ENCODE results near the gene NECTIN4.
"Not testable (repeated sequence)": the region's sequence is repeated elsewhere in the genome, so short reads cannot be mapped to it uniquely, and the experiment has no call there.

Gene NECTIN4

DNA sequence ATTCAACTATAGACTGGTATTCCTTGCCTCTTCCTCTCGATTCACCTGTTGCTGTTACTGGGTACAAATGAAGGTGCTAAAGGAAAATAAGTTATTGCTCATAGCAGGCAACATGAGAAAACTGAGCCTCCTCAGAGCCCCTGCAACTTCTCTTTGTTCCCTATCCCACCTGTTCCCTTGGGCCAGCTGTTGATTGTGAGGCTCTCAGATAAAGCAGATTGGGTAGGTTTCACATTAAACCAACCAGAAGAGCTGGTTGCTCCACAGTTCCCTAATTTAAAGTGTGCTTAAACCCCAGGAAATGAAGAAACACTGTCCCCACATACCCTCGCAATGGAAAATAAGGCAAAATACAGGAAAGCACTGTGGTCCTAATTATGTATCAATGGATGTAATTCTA, 38.3 kb upstream of the NECTIN4 start:
- Histone ChIP-seq H3K9ac (ENCODE audit: low read length in 5 of 5) (peak overlapping the region in 1 of 5 donors; percentile 32), H3K36me3 (ENCODE audit: control insufficient read depth in 5 of 5, insufficient read depth in 5 of 5, low read length in 5 of 5) (peaks cover 21 to 68% (median 52%) of the 10 kb centered on the region in 5 donors), H3K27ac (ENCODE audit: low read depth, low read length) (peak overlapping the region; percentile 0), H3K4me1 (ENCODE audit: control insufficient read depth in 5 of 5, insufficient read depth in 5 of 5, low read length in 5 of 5) (peaks cover 4 to 44% (median 39%) of the 10 kb centered on the region in 5 donors), H3K4me3 (ENCODE audit: low read depth in 1 of 5, low read length in 5 of 5) (no peak overlapping the region), H3K9me3 (ENCODE audit: control insufficient read depth in 5 of 5, low read length in 5 of 5) (no peaks in the 10 kb centered on the region), H3K27me3 (ENCODE audit: control insufficient read depth in 5 of 5, insufficient read depth in 4 of 5, low read length in 5 of 5) (no peaks in the 10 kb centered on the region)

DNA sequence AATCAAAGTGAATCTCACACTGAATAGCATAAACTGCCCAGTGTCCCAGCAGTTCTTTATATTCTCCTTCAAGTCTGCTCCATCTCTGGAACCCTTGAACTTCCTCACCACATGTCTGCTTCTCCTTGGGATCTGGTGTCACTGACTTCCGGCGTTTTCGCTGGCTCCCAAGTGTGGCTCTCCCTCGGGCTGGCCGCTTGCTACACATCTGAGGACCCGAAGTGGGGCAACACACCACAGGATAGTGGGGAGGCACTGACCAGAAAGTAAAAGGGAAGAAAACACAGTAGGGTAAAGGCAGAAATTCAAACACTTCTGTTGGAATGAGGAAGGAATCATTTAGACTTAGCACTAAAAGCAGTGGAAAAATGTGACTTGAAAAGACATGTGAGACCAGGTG, 33.6 kb upstream of the NECTIN4 start:
- H3K9me3 ChIP-seq (ENCODE audit: control insufficient read depth in 5 of 5, low read length in 5 of 5): no peaks in the 10 kb centered on the region
- H3K9ac ChIP-seq (ENCODE audit: low read length in 5 of 5): no peak overlapping the region
- H3K4me1 ChIP-seq (ENCODE audit: control insufficient read depth in 5 of 5, insufficient read depth in 5 of 5, low read length in 5 of 5): peaks cover 12 to 44% (median 35%) of the 10 kb centered on the region in 5 donors
- H3K4me3 ChIP-seq (ENCODE audit: low read depth in 1 of 5, low read length in 5 of 5): no peak overlapping the region
- no peak overlapping the region for H3K27ac ChIP-seq (ENCODE audit: low read depth, low read length)
- H3K27me3 ChIP-seq (ENCODE audit: control insufficient read depth in 5 of 5, insufficient read depth in 4 of 5, low read length in 5 of 5): no peaks in the 10 kb centered on the region
- peaks cover 27 to 77% (median 62%) of the 10 kb centered on the region in 5 donors for H3K36me3 ChIP-seq (ENCODE audit: control insufficient read depth in 5 of 5, insufficient read depth in 5 of 5, low read length in 5 of 5)

DNA sequence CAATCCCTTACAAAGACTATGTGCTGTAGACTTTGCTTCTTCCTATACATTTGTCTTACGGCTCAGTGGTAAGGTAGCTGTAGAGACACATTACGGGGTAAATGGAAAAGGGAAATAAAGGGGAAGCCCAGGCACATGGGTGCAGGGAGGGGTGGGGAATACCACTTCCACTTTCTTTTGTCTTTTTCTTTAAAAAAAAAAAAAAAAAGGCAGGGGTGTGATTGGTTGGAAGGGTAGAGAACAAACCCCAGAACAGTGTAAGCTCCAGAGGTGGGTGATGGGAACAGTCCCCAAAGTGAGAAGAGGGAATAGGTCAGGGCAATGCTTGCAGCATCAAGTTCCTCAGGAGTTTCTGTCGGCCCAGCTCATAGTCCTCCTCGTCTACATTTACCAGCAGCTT, 32.5 kb upstream of the NECTIN4 start:
- H3K27ac ChIP-seq (ENCODE audit: low read depth, low read length): peak overlapping the region; percentile 99
- H3K9me3 ChIP-seq (ENCODE audit: control insufficient read depth in 5 of 5, low read length in 5 of 5): no peaks in the 10 kb centered on the region
- H3K27me3 ChIP-seq (ENCODE audit: control insufficient read depth in 5 of 5, insufficient read depth in 4 of 5, low read length in 5 of 5): no peaks in the 10 kb centered on the region
- peaks cover 12 to 47% (median 36%) of the 10 kb centered on the region in 5 donors for H3K4me1 ChIP-seq (ENCODE audit: control insufficient read depth in 5 of 5, insufficient read depth in 5 of 5, low read length in 5 of 5)
- H3K4me3 ChIP-seq (ENCODE audit: low read depth in 1 of 5, low read length in 5 of 5): no peak overlapping the region
- H3K9ac ChIP-seq (ENCODE audit: low read length in 5 of 5): peak overlapping the region in 1 of 5 donors; percentile 45
- peaks cover 17 to 65% (median 55%) of the 10 kb centered on the region in 5 donors for H3K36me3 ChIP-seq (ENCODE audit: control insufficient read depth in 5 of 5, insufficient read depth in 5 of 5, low read length in 5 of 5)

DNA sequence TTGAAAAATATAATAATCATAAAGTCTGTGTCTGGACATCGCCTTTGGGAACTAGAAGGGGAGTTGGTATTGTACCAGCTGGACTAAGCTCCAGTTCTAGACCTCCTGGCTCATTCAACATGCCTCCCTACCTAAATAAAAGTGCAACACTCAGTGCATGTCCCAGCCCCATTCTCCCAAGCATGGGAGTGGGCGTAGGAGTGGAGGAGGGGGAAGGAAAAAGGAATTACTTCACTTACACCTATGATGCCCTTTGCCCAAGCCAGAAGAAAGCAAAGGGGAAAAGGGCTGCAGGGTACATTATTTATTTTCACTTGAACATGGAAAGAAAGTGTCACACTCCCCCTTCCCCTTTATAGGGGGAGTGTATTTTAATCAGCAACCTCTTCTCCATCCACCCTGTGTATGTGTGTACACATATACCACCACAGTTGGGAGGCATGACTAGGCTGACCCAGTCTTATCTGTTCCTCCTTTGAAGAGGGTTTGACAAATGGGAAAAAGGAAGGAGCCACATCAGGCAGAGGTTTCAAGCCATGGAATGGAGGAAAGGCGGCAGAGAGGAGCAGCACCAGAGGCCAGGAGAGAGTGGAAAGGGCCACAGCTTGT, 31.8 kb upstream of the NECTIN4 start:
- Histone ChIP-seq H3K4me1 (ENCODE audit: control insufficient read depth in 5 of 5, insufficient read depth in 5 of 5, low read length in 5 of 5) (peaks cover 12 to 54% (median 42%) of the 10 kb centered on the region in 5 donors), H3K27ac (ENCODE audit: low read depth, low read length) (peak overlapping the region; percentile 99), H3K27me3 (ENCODE audit: control insufficient read depth in 5 of 5, insufficient read depth in 4 of 5, low read length in 5 of 5) (no peaks in the 10 kb centered on the region), H3K36me3 (ENCODE audit: control insufficient read depth in 5 of 5, insufficient read depth in 5 of 5, low read length in 5 of 5) (peaks cover 16 to 61% (median 50%) of the 10 kb centered on the region in 5 donors), H3K4me3 (ENCODE audit: low read depth in 1 of 5, low read length in 5 of 5) (no peak overlapping the region), H3K9me3 (ENCODE audit: control insufficient read depth in 5 of 5, low read length in 5 of 5) (no peaks in the 10 kb centered on the region), H3K9ac (ENCODE audit: low read length in 5 of 5) (peak overlapping the region in 3 of 5 donors; percentile 13 to 45 (median 41))

DNA sequence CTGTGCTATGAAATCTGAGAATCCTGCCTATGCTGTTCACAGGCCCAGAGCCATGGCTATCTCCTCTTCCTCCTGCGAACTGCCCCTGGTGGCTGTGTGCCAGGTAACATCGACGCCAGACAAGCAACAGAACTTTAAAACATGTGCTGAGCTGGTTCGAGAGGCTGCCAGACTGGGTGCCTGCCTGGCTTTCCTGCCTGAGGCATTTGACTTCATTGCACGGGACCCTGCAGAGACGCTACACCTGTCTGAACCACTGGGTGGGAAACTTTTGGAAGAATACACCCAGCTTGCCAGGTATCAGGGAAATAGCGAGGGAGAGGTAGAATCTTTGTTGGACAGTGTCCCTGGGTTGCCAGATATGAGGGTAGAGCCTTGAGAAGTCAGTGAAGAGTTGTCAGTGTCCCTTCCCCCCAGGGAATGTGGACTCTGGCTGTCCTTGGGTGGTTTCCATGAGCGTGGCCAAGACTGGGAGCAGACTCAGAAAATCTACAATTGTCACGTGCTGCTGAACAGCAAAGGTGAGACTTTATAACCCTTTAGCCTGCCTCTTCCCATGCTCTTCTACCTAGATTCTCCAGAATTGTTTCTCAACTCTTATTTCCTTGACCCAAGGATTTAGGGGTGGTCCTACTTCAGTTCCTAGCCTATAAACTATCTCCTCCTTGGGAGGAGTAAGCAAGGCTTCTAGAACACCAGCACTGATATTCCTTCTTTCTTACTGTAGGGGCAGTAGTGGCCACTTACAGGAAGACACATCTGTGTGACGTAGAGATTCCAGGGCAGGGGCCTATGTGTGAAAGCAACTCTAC, 29.9 kb upstream of the NECTIN4 start:
- peaks cover 12 to 69% (median 52%) of the 10 kb centered on the region in 5 donors for H3K4me1 ChIP-seq (ENCODE audit: control insufficient read depth in 5 of 5, insufficient read depth in 5 of 5, low read length in 5 of 5)
- peaks cover 12 to 47% (median 42%) of the 10 kb centered on the region in 5 donors for H3K36me3 ChIP-seq (ENCODE audit: control insufficient read depth in 5 of 5, insufficient read depth in 5 of 5, low read length in 5 of 5)

DNA sequence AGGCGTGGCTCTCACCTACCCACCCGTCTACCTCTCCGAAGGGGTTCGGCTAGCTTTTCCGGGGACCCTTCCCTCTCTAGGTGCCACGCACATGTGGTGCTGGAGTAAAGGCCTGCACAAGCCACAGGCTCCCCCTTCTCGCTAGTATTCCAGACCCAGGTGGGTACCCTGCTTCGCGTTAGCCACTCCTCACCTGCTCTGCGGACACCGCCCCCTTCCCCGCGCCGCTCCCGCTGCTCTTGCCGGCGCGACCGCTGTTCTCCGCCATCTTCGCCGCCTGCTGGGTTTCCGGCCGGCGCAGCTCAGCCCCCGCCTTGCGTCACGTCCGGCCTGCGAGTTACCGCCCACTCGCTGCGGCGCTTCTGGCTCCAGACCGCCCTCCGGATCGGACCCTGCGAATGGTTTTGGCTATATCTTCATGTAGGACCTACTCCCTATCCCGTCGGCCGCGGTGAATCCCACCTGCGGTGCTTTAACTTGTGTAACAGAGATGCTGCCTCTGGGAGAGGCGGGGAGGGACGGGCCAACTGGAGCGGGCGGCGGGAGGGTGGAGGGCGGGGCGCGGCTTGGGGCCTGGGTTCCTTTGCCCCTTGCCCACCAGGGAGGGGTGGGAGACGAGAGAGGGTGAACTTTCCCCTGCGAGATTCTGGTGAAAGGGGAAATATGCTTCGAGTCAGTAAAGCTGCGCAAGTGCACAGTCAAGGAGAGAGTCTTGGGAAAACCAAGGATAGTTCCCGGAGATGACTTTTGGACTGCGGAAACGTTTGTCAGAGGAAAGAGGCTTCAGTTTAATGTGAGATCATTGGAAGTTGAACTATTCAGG, 28.6 kb upstream of the NECTIN4 start, which contains the start of the genes NIT1 and PFDN2:
Gene NIT1 (plus strand): TSS at position 347 of the 823 bp plus-strand sequence. CDS start 72 bp downstream, at position 419.
Gene PFDN2 (minus strand): TSS at position 279 of the 823 bp plus-strand sequence. CDS start 11 bp downstream, at position 268.
- Histone ChIP-seq H3K27ac (ENCODE audit: low read depth, low read length) (peak within 1 kb of the TSS; percentile 99), H3K4me1 (ENCODE audit: control insufficient read depth in 5 of 5, insufficient read depth in 5 of 5, low read length in 5 of 5) (peaks cover 12 to 69% (median 56%) of the 10 kb centered on the region in 5 donors), H3K27me3 (ENCODE audit: control insufficient read depth in 5 of 5, insufficient read depth in 4 of 5, low read length in 5 of 5) (no peaks in the 10 kb centered on the region), H3K4me3 (ENCODE audit: low read depth in 1 of 5, low read length in 5 of 5) (peak within 1 kb of the TSS; percentile 100), H3K36me3 (ENCODE audit: control insufficient read depth in 5 of 5, insufficient read depth in 5 of 5, low read length in 5 of 5) (peaks cover 12 to 38% (median 31%) of the 10 kb centered on the region in 5 donors), H3K9ac (ENCODE audit: low read length in 5 of 5) (peak within 1 kb of the TSS; percentile 99 to 100 (median 100)), H3K9me3 (ENCODE audit: control insufficient read depth in 5 of 5, low read length in 5 of 5) (no peaks in the 10 kb centered on the region)

More for the DNA sequence above, 29.9 kb upstream of the NECTIN4 start:
- Histone ChIP-seq H3K4me3 (ENCODE audit: low read depth in 1 of 5, low read length in 5 of 5) (peak overlapping the region; percentile 73 to 100 (median 100)), H3K9me3 (ENCODE audit: control insufficient read depth in 5 of 5, low read length in 5 of 5) (no peaks in the 10 kb centered on the region), H3K27me3 (ENCODE audit: control insufficient read depth in 5 of 5, insufficient read depth in 4 of 5, low read length in 5 of 5) (no peaks in the 10 kb centered on the region), H3K27ac (ENCODE audit: low read depth, low read length) (peak overlapping the region; percentile 99), H3K9ac (ENCODE audit: low read length in 5 of 5) (peak overlapping the region; percentile 99 to 100 (median 100))

DNA sequence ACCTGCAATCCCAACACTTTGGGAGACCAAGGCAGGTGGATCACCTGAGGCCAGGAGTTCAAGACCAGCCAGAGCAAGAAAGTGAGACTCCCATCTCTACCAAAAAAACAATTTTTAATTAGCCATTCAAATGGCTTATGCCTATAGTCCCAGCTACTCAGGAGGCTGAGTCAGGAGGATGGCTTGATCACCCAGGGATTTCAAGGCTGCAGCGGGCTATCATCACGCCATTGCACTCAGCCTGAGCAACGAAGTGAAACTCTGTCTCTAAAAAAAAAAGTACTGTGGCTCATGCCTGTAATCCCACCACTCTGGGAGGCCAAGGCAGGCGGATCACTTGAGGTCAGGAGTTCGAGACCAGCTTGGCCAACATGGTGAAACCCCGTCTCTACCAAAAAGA, 26.6 kb upstream of the NECTIN4 start:
- Histone ChIP-seq H3K4me3 (ENCODE audit: low read depth in 1 of 5, low read length in 5 of 5) (peak overlapping the region in 1 of 5 donors; percentile 100), H3K36me3 (ENCODE audit: control insufficient read depth in 5 of 5, insufficient read depth in 5 of 5, low read length in 5 of 5) (peaks cover 3 to 18% (median 12%) of the 10 kb centered on the region in 5 donors), H3K4me1 (ENCODE audit: control insufficient read depth in 5 of 5, insufficient read depth in 5 of 5, low read length in 5 of 5) (peaks cover 12 to 69% (median 55%) of the 10 kb centered on the region in 5 donors)
- H3K27me3 ChIP-seq (ENCODE audit: control insufficient read depth in 5 of 5, insufficient read depth in 4 of 5, low read length in 5 of 5); H3K9me3 ChIP-seq (ENCODE audit: control insufficient read depth in 5 of 5, low read length in 5 of 5); H3K9ac ChIP-seq (ENCODE audit: low read length in 5 of 5); H3K27ac ChIP-seq (ENCODE audit: low read depth, low read length): not testable (repeated sequence)

DNA sequence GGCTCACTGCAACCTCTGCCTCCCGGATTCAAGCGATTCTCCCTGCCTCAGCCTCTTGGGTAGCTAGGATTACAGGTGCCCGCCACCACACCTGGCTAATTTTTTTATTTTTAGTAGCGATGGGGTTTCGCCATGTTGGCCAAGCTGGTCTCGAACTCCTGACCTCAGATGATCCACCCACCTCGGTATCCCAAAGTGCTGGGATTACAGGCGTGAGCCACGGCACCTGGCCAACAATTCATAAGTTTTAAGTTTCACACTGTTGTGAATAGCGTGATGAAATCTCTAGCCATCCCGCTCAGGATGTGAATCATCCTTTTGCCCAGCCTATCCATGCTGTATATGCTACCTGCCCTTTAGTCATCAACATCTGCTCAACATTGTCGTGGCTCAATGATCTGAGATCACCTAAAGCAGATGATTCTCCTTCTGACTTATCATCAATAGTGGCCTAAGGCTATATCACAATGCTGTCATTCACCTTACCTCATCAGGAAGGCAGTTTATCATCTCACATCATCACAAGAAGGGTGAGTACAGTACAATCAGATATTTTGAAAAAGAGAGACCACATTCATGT, 25.9 kb upstream of the NECTIN4 start:
- Histone ChIP-seq H3K4me3 (ENCODE audit: low read depth in 1 of 5, low read length in 5 of 5) (no peak overlapping the region), H3K27ac (ENCODE audit: low read depth, low read length) (no peak overlapping the region), H3K27me3 (ENCODE audit: control insufficient read depth in 5 of 5, insufficient read depth in 4 of 5, low read length in 5 of 5) (no peaks in the 10 kb centered on the region), H3K9me3 (ENCODE audit: control insufficient read depth in 5 of 5, low read length in 5 of 5) (no peaks in the 10 kb centered on the region), H3K9ac (ENCODE audit: low read length in 5 of 5) (peak overlapping the region in 1 of 5 donors; percentile 48), H3K36me3 (ENCODE audit: control insufficient read depth in 5 of 5, insufficient read depth in 5 of 5, low read length in 5 of 5) (peaks cover 0 to 11% (median 5%) of the 10 kb centered on the region in 5 donors), H3K4me1 (ENCODE audit: control insufficient read depth in 5 of 5, insufficient read depth in 5 of 5, low read length in 5 of 5) (peaks cover 12 to 62% (median 48%) of the 10 kb centered on the region in 5 donors)

DNA sequence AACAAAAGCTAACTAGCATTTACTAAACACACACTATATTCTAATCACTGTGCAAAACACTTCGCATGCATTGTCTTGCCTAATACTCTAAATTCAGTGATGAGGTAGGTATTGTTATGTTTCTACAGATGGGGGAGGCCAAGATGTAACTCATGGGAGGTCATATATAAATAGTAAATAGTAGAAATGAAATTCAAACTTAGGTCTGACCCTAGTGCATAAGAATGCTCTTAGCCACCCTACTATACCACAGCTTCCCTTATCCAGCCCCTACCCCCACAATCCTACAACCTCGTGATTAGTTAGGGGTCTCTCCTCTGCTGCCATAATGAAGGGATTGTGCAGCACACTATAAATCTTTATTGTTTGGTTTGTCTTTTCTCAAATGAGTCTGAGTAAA, 25.2 kb upstream of the NECTIN4 start:
- peak overlapping the region; percentile 17 for H3K27ac ChIP-seq (ENCODE audit: low read depth, low read length)

More for the DNA sequence above, 25.2 kb upstream of the NECTIN4 start:
- H3K4me3 ChIP-seq (ENCODE audit: low read depth in 1 of 5, low read length in 5 of 5): no peak overlapping the region
- no peak overlapping the region for H3K9ac ChIP-seq (ENCODE audit: low read length in 5 of 5)
- H3K27me3 ChIP-seq (ENCODE audit: control insufficient read depth in 5 of 5, insufficient read depth in 4 of 5, low read length in 5 of 5): no peaks in the 10 kb centered on the region
- H3K4me1 ChIP-seq (ENCODE audit: control insufficient read depth in 5 of 5, insufficient read depth in 5 of 5, low read length in 5 of 5): peaks cover 10 to 56% (median 42%) of the 10 kb centered on the region in 5 donors
- H3K9me3 ChIP-seq (ENCODE audit: control insufficient read depth in 5 of 5, low read length in 5 of 5): no peaks in the 10 kb centered on the region
- peaks cover 0 to 11% (median 4%) of the 10 kb centered on the region in 5 donors for H3K36me3 ChIP-seq (ENCODE audit: control insufficient read depth in 5 of 5, insufficient read depth in 5 of 5, low read length in 5 of 5)

Measured in subcutaneous abdominal adipose tissue (tissue), 5 donors.